Mucosa of stomach (tissue), 1 donor: Measurements from ENCODE around the gene S100A6.

Experiments
- H3K27me3 ChIP-seq: one replicate; pipeline ENCODE4 v1.7.0; 2013; ENCODE audit warnings: mild to moderate bottlenecking, low read length; ENCODE audit not compliant: control insufficient read depth, insufficient read depth
- H3K36me3 ChIP-seq: one replicate; pipeline ENCODE4 v1.7.0; 2013; ENCODE audit warnings: low read length; ENCODE audit not compliant: control insufficient read depth, insufficient read depth
- H3K4me1 ChIP-seq: one replicate; pipeline ENCODE4 v1.7.0; 2013; ENCODE audit warnings: mild to moderate bottlenecking, low read length; ENCODE audit not compliant: control insufficient read depth, insufficient read depth
- H3K4me3 ChIP-seq: one replicate; pipeline ENCODE4 v1.7.0; 2013; ENCODE audit warnings: low read length
- H3K9ac ChIP-seq: one replicate; pipeline ENCODE4 v1.7.0; 2013; ENCODE audit warnings: mild to moderate bottlenecking, low read length, moderate library complexity
- H3K9me3 ChIP-seq: one replicate; pipeline ENCODE4 v1.7.0; 2013; ENCODE audit warnings: mild to moderate bottlenecking, low read length, moderate library complexity; ENCODE audit not compliant: control insufficient read depth
- donor health status: Pancreatic carcinoma.

The S100A6 gene

GRCh38 chr1:153515504-153516394 is 20.0 kb downstream of the S100A6 start:
- Histone ChIP-seq H3K27me3 (no peaks in the 10 kb centered on the region), H3K9ac (peak overlapping the region; percentile 61), H3K4me1 (peaks cover 41% of the 10 kb centered on the region), H3K9me3 (no peaks in the 10 kb centered on the region), H3K4me3 (no peak overlapping the region), H3K36me3 (no peaks in the 10 kb centered on the region)

- peaks cover 35% of the 10 kb centered on the region for H3K4me1 ChIP-seq
- H3K27me3 ChIP-seq: no peaks in the 10 kb centered on the region
- H3K4me3 ChIP-seq: no peak overlapping the region
- no peaks in the 10 kb centered on the region for H3K36me3 ChIP-seq
- no peaks in the 10 kb centered on the region for H3K9me3 ChIP-seq
- no peak overlapping the region for H3K9ac ChIP-seq
Measured at GRCh38 chr1:153513666-153514065, 22.1 kb downstream of the S100A6 start.

- Histone ChIP-seq H3K9ac (no peak overlapping the region), H3K9me3 (no peaks in the 10 kb centered on the region), H3K27me3 (no peaks in the 10 kb centered on the region), H3K4me3 (no peak overlapping the region), H3K36me3 (no peaks in the 10 kb centered on the region), H3K4me1 (peaks cover 35% of the 10 kb centered on the region)
Measured at GRCh38 chr1:153513023-153513422, 22.8 kb downstream of the S100A6 start.

- H3K9me3 ChIP-seq: no peaks in the 10 kb centered on the region
- H3K4me3 ChIP-seq: no peak overlapping the region
- peaks cover 40% of the 10 kb centered on the region for H3K4me1 ChIP-seq
- no peaks in the 10 kb centered on the region for H3K36me3 ChIP-seq
- no peak overlapping the region for H3K9ac ChIP-seq
- H3K27me3 ChIP-seq: no peaks in the 10 kb centered on the region
Measured at GRCh38 chr1:153510984-153511410, 24.8 kb downstream of the S100A6 start.

GRCh38 chr1:153509729-153510354 is 25.9 kb downstream of the S100A6 start:
- Histone ChIP-seq H3K9ac (no peak overlapping the region), H3K9me3 (no peaks in the 10 kb centered on the region), H3K36me3 (no peaks in the 10 kb centered on the region), H3K27me3 (no peaks in the 10 kb centered on the region), H3K4me3 (no peak overlapping the region), H3K4me1 (peaks cover 30% of the 10 kb centered on the region)

- Histone ChIP-seq H3K4me1 (peaks cover 24% of the 10 kb centered on the region), H3K27me3 (no peaks in the 10 kb centered on the region), H3K9ac (no peak overlapping the region), H3K9me3 (no peaks in the 10 kb centered on the region), H3K36me3 (no peaks in the 10 kb centered on the region), H3K4me3 (no peak overlapping the region)
Measured at GRCh38 chr1:153509036-153509435, 26.8 kb downstream of the S100A6 start.

GRCh38 chr1:153507926-153508583 is 27.7 kb downstream of the S100A6 start:
- Histone ChIP-seq H3K9ac (no peak overlapping the region), H3K4me3 (no peak overlapping the region), H3K36me3 (no peaks in the 10 kb centered on the region), H3K4me1 (peaks cover 24% of the 10 kb centered on the region), H3K27me3 (no peaks in the 10 kb centered on the region), H3K9me3 (no peaks in the 10 kb centered on the region)

GRCh38 chr1:153506831-153507413 is 28.9 kb downstream of the S100A6 start:
- H3K4me3 ChIP-seq: no peak overlapping the region
- H3K27me3 ChIP-seq: no peaks in the 10 kb centered on the region
- H3K9ac ChIP-seq: no peak overlapping the region

GRCh38 chr1:153506386-153506785 is 29.4 kb downstream of the S100A6 start:
- no peaks in the 10 kb centered on the region for H3K27me3 ChIP-seq
- H3K9me3 ChIP-seq: no peaks in the 10 kb centered on the region
- H3K36me3 ChIP-seq: no peaks in the 10 kb centered on the region
- H3K4me1 ChIP-seq: peaks cover 13% of the 10 kb centered on the region
- no peak overlapping the region for H3K9ac ChIP-seq
- no peak overlapping the region for H3K4me3 ChIP-seq

More at GRCh38 chr1:153506831-153507413, 28.9 kb downstream of the S100A6 start:
- H3K36me3 ChIP-seq: no peaks in the 10 kb centered on the region
- H3K9me3 ChIP-seq: no peaks in the 10 kb centered on the region
- H3K4me1 ChIP-seq: peaks cover 17% of the 10 kb centered on the region

- no peak overlapping the region for H3K9ac ChIP-seq
- H3K4me1 ChIP-seq: peaks cover 13% of the 10 kb centered on the region
- no peaks in the 10 kb centered on the region for H3K27me3 ChIP-seq
- no peak overlapping the region for H3K4me3 ChIP-seq
- no peaks in the 10 kb centered on the region for H3K9me3 ChIP-seq
- no peaks in the 10 kb centered on the region for H3K36me3 ChIP-seq
Measured at GRCh38 chr1:153505576-153505975, 30.2 kb downstream of the S100A6 start.

- H3K9me3 ChIP-seq: no peaks in the 10 kb centered on the region
- no peak overlapping the region for H3K4me3 ChIP-seq
Measured at GRCh38 chr1:153503766-153504165, 32.0 kb downstream of the S100A6 start.

GRCh38 chr1:153498746-153499145 is 37.0 kb downstream of the S100A6 start:
- no peaks in the 10 kb centered on the region for H3K9me3 ChIP-seq
- H3K27me3 ChIP-seq: no peaks in the 10 kb centered on the region
- no peaks in the 10 kb centered on the region for H3K4me1 ChIP-seq
- H3K9ac ChIP-seq: no peak overlapping the region
- H3K36me3 ChIP-seq: no peaks in the 10 kb centered on the region
- H3K4me3 ChIP-seq: no peak overlapping the region

More at GRCh38 chr1:153503766-153504165, 32.0 kb downstream of the S100A6 start:
- H3K4me1 ChIP-seq: peaks cover 13% of the 10 kb centered on the region
- H3K36me3 ChIP-seq: no peaks in the 10 kb centered on the region
- H3K9ac ChIP-seq: no peak overlapping the region
- H3K27me3 ChIP-seq: no peaks in the 10 kb centered on the region
